ENCODE measurements around the gene HTR4.

The HTR4 gene

DNA sequence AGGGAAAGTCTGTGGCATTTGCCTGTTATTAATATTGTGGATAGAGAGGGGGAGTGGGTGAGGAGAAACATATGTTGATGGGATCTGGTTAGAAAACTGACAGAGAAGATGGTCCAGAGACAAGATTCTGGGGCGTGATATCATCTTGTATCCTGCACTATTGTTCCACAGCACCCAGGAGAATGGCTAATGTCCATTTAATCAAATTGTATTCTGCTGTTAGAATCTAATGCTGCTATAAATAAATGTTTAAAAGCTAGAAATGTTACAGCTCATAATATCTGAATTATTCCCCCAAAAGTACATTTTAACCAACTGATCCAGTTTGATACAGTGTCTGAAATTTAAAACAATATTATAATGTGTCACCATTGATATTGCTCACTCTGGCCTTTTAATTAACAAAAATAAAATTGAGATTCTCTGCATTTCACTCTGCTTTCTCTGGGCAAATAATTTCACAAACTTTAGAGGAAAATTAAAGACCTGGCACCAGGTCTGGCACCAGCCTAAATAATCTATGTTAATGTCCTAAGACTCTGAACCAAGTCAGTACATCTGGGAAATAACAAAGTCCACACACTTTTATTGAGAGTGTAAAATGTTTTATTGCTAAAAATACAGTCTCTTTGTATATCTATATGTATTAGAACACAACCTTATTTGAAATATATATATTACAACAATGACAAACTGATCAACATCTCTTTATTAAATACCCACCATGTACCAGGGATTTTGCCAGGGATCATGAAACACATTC is 18.8 kb downstream of the HTR4 start:
- TF ChIP-seq, protein P1, sequence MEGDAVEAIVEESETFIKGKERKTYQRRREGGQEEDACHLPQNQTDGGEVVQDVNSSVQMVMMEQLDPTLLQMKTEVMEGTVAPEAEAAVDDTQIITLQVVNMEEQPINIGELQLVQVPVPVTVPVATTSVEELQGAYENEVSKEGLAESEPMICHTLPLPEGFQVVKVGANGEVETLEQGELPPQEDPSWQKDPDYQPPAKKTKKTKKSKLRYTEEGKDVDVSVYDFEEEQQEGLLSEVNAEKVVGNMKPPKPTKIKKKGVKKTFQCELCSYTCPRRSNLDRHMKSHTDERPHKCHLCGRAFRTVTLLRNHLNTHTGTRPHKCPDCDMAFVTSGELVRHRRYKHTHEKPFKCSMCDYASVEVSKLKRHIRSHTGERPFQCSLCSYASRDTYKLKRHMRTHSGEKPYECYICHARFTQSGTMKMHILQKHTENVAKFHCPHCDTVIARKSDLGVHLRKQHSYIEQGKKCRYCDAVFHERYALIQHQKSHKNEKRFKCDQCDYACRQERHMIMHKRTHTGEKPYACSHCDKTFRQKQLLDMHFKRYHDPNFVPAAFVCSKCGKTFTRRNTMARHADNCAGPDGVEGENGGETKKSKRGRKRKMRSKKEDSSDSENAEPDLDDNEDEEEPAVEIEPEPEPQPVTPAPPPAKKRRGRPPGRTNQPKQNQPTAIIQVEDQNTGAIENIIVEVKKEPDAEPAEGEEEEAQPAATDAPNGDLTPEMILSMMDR (IDR thresholded peaks at IDR 0.05; ENCODE audit: low read depth, low read length) = no peak
- peaks cover 16% of the 10 kb centered on the region for H3K27me3 ChIP-seq (ENCODE audit: insufficient read depth, low read depth, severe bottlenecking)
- no peaks in the 10 kb centered on the region for H3K9me3 ChIP-seq (ENCODE audit: severe bottlenecking)
- no peak for DNase-seq
- H3K4me3 ChIP-seq (ENCODE audit: low read depth, low read length) = no peak overlapping the region
- H3K36me3 ChIP-seq = no peaks in the 10 kb centered on the region
- no peak overlapping the region for H3K27ac ChIP-seq

DNA sequence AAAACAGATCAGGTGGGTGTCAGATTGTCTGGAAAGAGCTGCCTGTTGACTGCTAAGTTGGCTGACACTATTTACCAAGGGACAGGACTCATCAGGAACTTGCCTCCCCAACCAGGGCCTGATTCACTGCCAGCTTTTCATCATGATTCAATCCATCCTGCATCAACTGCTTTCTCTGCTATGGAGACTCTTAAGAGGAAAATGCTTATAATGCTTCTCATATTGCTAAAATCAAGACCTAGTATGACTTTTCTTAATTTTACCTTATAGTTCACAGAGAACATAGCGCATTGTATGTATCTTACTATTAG is 21.3 kb downstream of the HTR4 start:
- Histone ChIP-seq H3K27ac (no peak overlapping the region), H3K4me3 (ENCODE audit: low read depth, low read length) (no peak overlapping the region), H3K9me3 (ENCODE audit: severe bottlenecking) (no peaks in the 10 kb centered on the region), H3K27me3 (ENCODE audit: insufficient read depth, low read depth, severe bottlenecking) (peaks cover 14% of the 10 kb centered on the region), H3K36me3 (no peaks in the 10 kb centered on the region)
- TF ChIP-seq, protein P1 (IDR thresholded peaks at IDR 0.05; ENCODE audit: low read depth, low read length) = no peak
- DNase-seq = no peak

DNA sequence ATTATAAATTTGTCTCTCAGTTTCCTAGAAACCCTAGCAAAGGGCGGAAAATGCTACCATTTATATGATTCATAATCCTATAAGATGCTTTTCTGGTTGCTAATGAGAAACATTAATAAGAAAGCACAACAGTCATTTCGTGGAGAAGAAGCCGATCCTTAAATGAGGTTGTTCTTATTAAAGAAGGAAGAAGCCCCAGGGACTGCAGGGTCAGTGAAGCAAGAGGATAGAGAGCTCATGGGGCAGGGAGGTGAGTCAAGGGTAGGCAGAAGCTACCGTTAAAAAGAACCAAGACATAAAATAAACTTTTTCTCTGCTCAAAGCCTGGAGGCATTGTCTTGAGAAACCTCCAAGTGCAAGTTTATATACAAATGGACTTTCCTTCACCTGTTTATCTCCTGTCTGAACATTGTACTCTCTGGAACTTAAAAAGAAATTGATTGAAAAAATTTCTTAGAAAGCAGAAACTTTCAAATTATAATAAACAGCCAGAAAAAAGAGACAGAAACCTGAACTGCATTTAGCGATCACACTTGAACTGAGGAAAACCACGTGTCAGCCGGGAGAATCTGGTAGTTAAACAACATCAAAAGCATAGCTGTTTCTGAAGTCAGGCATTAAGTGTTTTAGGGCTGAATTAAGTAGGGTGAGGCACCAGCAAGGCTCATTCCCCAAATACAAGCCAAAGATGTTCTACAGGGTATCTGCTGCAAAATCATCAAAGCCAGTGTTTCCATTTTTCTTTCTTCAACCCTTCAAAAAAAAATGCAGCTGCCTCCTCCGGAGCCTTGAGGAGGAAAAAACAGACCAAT is 21.9 kb downstream of the HTR4 start:
- TF ChIP-seq, protein P1 (IDR thresholded peaks at IDR 0.05; ENCODE audit: low read depth, low read length) = no peak
- no peak overlapping the region for H3K4me3 ChIP-seq (ENCODE audit: low read depth, low read length)
- no peak overlapping the region for H3K27ac ChIP-seq
- DNase-seq = no peak
- no peaks in the 10 kb centered on the region for H3K9me3 ChIP-seq (ENCODE audit: severe bottlenecking)
- H3K27me3 ChIP-seq (ENCODE audit: insufficient read depth, low read depth, severe bottlenecking) = peaks cover 9% of the 10 kb centered on the region
- H3K36me3 ChIP-seq = no peaks in the 10 kb centered on the region

DNA sequence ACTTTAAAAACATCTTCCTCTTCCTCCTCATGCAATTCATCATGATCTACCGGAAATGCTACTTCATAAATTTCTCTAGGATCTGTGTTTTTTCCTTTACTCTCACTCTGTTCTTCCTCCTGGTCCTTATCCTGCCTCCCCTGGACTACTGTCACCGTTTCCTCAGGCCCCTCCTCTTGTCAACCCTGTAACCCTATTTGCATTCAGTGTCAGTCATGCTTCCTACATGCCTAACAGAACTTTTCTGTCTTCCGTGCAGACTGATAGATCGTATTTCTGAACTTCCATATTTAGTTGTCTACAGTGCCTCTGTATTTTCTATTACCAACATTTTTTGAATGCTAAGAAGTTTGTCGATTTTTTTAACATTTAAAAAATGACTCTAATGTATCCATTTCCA is 27.3 kb downstream of the HTR4 start:
- H3K9me3 ChIP-seq (ENCODE audit: severe bottlenecking) = no peaks in the 10 kb centered on the region
- H3K27ac ChIP-seq = no peak overlapping the region
- TF ChIP-seq, protein P1 (IDR thresholded peaks at IDR 0.05; ENCODE audit: low read depth, low read length) = no peak
- DNase-seq = no peak
- peaks cover 7% of the 10 kb centered on the region for H3K27me3 ChIP-seq (ENCODE audit: insufficient read depth, low read depth, severe bottlenecking)
- no peak overlapping the region for H3K4me3 ChIP-seq (ENCODE audit: low read depth, low read length)
- no peaks in the 10 kb centered on the region for H3K36me3 ChIP-seq

DNA sequence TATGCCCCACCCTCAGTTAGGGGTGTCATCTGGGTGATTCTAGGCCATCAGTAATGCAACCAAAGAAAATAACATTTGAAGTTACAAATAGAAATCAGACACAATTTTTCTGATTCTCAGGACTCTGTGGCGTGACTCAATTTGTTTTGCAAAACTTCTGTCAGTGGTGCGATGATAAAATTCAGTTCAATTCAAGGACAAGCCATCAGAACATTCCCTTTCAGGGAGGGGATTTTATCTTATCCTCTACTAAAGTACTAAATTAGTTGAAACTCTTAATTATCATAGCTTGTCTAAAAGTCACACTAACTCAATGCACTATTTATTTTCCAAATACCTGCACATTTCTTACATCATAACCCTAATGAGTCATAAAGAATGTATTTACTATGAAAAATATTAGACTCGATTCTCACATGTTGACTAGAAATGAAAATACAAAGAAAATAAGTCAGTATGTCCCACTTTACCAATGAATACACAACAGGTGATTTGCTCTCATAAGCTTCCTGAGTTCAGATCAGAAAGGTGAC is 28.2 kb downstream of the HTR4 start:
- H3K9me3 ChIP-seq (ENCODE audit: severe bottlenecking) = no peaks in the 10 kb centered on the region
- TF ChIP-seq, protein P1 (IDR thresholded peaks at IDR 0.05; ENCODE audit: low read depth, low read length) = no peak
- no peaks in the 10 kb centered on the region for H3K36me3 ChIP-seq
- no peak overlapping the region for H3K27ac ChIP-seq
- no peak overlapping the region for H3K4me3 ChIP-seq (ENCODE audit: low read depth, low read length)
- H3K27me3 ChIP-seq (ENCODE audit: insufficient read depth, low read depth, severe bottlenecking) = peaks cover 7% of the 10 kb centered on the region
- DNase-seq = no peak
